ENCODE results near the gene MIEF1.

Gene MIEF1

DNA sequence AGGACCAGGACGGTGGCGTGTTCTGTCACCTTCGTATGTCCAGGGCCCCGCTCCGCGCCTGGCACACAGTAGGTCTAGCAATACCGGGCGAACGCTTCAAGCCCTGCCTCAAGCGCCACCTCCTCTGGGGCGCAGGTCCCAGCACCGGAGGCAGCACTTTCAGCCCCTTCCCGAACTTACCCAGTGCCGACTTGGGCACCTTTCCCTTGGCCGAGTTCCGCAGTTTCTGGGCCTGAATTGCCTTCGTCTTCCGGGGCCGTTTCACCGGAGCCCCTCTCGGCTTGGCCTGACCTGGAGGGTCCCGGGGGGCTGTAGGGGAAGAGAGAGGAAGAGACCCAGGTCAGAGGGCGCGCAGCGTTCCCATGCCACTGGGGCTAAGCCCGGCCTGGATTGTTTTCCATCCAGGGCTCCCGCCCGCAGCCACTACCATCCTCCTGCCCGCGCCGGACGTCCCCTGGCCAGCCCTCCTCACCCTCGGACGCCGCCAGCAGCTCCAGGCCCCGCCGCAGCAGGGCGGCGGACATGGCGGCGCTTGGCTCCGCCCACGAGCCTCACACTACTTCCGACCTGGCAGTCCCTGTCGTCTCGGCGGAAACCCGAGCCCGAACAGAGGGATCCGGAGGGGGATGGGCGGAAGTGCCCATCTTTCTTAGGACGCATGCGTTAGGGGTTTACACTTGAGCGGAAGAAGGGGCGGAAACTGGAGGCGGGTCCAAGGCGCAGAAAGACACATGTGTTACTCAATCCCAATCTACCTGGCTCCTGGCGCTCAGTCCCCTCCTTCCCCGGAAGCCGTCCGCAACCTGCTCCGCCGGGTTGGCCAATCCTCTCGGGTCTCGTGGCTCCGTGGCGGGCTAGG lies 30.4 kb downstream of the MIEF1 start, which contains the start of gene RPS19BP1:
TSS of gene RPS19BP1 (minus strand) at position 534 of the 859 bp plus-strand sequence. CDS start at position 524, 10 bp downstream.
- Histone ChIP-seq H3K4me3 (ENCODE audit: low read depth, low read length) (peak within 1 kb of the TSS; percentile 75), H3K4me1 (ENCODE audit: control insufficient read depth, insufficient read depth, low read length) (peaks cover 14% of the 10 kb centered on the region), H3K9me3 (ENCODE audit: control insufficient read depth, insufficient read depth, low read depth, low read length) (no peaks in the 10 kb centered on the region), H3K36me3 (ENCODE audit: control insufficient read depth in 2 of 2, insufficient read depth in 1 of 2, low read length in 2 of 2) (peaks cover 11 to 42% of the 10 kb centered on the region in 2 experiments; a peak in 2 of 3 replicates), H3K27ac (ENCODE audit: extremely low read depth, low read depth, low read length) (peak within 1 kb of the TSS; percentile 79)
- CTCF ChIA-PET: interaction anchor here (0.6 to 13.7 kb wide), 9 partner anchors 10 to 763 kb away, joined by 3 to 380 read pairs (median 4); no protein-coding TSS in a partner anchor
- POLR2A ChIA-PET: interaction anchor here (0.6 to 5.1 kb wide), 9 partner anchors 9 to 512 kb away, joined by 3 to 113 read pairs (median 4); partner anchors contain the start of genes ATF4 and RPL3
- TF ChIP-seq ZSCAN30 (tag by site-specific recombination; IDR thresholded peaks at IDR 0.05) (0 out of 2 replicates have a peak, but pooled peaks have one; percentile 13), ZFHX2 (tag by site-specific recombination; conservative IDR thresholded peaks at IDR 0.05) (peak; percentile 58), ZNF561 (tag by site-specific recombination; IDR thresholded peaks at IDR 0.05; ENCODE audit: borderline replicate concordance) (peak; percentile 48; the same call in 1 of the 2 replicates), ZNF202 (tag by site-specific recombination; IDR thresholded peaks at IDR 0.05; ENCODE audit: borderline replicate concordance) (no peak), ZNF175 (tag by site-specific recombination; IDR thresholded peaks at IDR 0.05) (no peak), OSR2 (tag by site-specific recombination; IDR thresholded peaks at IDR 0.05) (peak; percentile 79), SP7 (tag by site-specific recombination; IDR thresholded peaks at IDR 0.05) (peak; percentile 58), ZSCAN23 (tag by site-specific recombination; IDR thresholded peaks at IDR 0.05) (0 out of 2 replicates have a peak, but pooled peaks have one; percentile 42), KLF9 (tag by site-specific recombination; IDR thresholded peaks at IDR 0.05; ENCODE audit: low read depth) (peak; percentile 45; the same call in 1 of the 2 replicates), SP3 (tag by site-specific recombination; IDR thresholded peaks at IDR 0.05) (peak; percentile 90), PBX3 (CRISPR knock-in tag; IDR thresholded peaks at IDR 0.05) (peak; percentile 92), ZNF473 (tag by site-specific recombination; IDR thresholded peaks at IDR 0.05) (no peak), YY1 (tag by site-specific recombination; IDR thresholded peaks at IDR 0.05) (peak; percentile 86), ZBTB26 (tag by site-specific recombination; optimal IDR thresholded peaks at IDR 0.05) (peak; percentile 42), ZNF610 (tag by site-specific recombination; IDR thresholded peaks at IDR 0.05; ENCODE audit: borderline replicate concordance) (peak; percentile 13; the same call in 1 of the 2 replicates), HIC1 (tag by site-specific recombination; IDR thresholded peaks at IDR 0.05) (peak; percentile 55; the same call in 1 of the 2 replicates), ZSCAN16 (tag by site-specific recombination; IDR thresholded peaks at IDR 0.05) (0 out of 2 replicates have a peak, but pooled peaks have one; percentile 25), ZFP37 (tag by site-specific recombination; IDR thresholded peaks at IDR 0.05) (no peak), ZNF449 (tag by site-specific recombination; IDR thresholded peaks at IDR 0.05) (0 out of 2 replicates have a peak, but pooled peaks have one; percentile 7), ZNF394 (tag by site-specific recombination; IDR thresholded peaks at IDR 0.05; ENCODE audit: borderline replicate concordance) (peak; percentile 43; the same call in 1 of the 2 replicates), ZNF274 (IDR thresholded peaks at IDR 0.05; ENCODE audit: low read length) (no peak), ZNF274 (tag by site-specific recombination; IDR thresholded peaks at IDR 0.05; ENCODE audit: borderline replicate concordance) (no peak), ZNF2 (tag by site-specific recombination; IDR thresholded peaks at IDR 0.05) (0 out of 2 replicates have a peak, but pooled peaks have one; percentile 31)
- TF ChIP-seq, protein P1, sequence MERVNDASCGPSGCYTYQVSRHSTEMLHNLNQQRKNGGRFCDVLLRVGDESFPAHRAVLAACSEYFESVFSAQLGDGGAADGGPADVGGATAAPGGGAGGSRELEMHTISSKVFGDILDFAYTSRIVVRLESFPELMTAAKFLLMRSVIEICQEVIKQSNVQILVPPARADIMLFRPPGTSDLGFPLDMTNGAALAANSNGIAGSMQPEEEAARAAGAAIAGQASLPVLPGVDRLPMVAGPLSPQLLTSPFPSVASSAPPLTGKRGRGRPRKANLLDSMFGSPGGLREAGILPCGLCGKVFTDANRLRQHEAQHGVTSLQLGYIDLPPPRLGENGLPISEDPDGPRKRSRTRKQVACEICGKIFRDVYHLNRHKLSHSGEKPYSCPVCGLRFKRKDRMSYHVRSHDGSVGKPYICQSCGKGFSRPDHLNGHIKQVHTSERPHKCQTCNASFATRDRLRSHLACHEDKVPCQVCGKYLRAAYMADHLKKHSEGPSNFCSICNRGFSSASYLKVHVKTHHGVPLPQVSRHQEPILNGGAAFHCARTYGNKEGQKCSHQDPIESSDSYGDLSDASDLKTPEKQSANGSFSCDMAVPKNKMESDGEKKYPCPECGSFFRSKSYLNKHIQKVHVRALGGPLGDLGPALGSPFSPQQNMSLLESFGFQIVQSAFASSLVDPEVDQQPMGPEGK (tag by site-specific recombination; IDR thresholded peaks at IDR 0.05): peak; percentile 64
- TF ChIP-seq, protein P2, sequence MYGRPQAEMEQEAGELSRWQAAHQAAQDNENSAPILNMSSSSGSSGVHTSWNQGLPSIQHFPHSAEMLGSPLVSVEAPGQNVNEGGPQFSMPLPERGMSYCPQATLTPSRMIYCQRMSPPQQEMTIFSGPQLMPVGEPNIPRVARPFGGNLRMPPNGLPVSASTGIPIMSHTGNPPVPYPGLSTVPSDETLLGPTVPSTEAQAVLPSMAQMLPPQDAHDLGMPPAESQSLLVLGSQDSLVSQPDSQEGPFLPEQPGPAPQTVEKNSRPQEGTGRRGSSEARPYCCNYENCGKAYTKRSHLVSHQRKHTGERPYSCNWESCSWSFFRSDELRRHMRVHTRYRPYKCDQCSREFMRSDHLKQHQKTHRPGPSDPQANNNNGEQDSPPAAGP (tag by site-specific recombination; IDR thresholded peaks at IDR 0.05): peak; percentile 48; the same call in 1 of the 2 replicates
- TF ChIP-seq, protein P3, sequence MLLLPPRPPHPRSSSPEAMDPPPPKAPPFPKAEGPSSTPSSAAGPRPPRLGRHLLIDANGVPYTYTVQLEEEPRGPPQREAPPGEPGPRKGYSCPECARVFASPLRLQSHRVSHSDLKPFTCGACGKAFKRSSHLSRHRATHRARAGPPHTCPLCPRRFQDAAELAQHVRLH (tag by site-specific recombination; IDR thresholded peaks at IDR 0.05): peak; percentile 49; the same call in 1 of the 2 replicates

All from HEK293 (cell line).